Stimulated activated CD4-positive, alpha-beta T cell treated with anti-CD3 and anti-CD28 coated beads, Interleukin-15, amount 100 ng/mL, for 24 hours (primary cell): ENCODE results near the gene ZNF524.

ENCODE experiments used
- DNase-seq: peaks from one replicate; pipeline ENCODE4 v3.0.0-alpha.2; 2020

ZNF524 gene

DNA sequence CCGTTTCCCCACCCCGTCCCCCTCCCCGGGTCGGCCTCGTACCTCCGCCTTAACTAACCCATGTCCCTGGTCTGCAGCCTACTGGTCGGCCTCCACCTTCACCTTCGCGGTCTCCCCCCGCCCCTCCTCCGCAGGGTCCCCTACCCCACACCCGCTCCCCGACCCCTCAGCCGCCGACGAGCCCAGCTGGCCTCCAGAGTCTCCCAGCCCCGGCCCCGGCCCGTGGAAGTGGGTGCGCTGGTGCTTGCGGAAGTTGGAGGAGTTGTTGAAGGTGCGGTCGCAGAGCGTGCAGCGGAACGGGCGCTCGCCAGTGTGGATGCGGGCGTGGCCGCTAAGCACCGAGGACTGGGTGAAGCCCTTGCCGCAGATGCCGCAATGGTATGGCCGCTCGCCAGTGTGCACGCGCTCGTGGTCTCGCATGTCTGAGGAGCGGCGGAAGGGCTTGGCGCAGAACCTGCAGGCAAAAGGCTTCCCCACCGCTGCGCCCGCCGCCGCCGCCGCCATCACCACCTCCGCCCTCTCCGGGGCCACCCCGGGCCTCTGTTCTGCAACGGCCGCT is 21.7 kb downstream of the ZNF524 start:
- DNase-seq = no peak

- DNase-seq = no peak
These were observed 22.3 kb downstream of the ZNF524 start for GRCh38 chr19:55622242-55622969.

DNA sequence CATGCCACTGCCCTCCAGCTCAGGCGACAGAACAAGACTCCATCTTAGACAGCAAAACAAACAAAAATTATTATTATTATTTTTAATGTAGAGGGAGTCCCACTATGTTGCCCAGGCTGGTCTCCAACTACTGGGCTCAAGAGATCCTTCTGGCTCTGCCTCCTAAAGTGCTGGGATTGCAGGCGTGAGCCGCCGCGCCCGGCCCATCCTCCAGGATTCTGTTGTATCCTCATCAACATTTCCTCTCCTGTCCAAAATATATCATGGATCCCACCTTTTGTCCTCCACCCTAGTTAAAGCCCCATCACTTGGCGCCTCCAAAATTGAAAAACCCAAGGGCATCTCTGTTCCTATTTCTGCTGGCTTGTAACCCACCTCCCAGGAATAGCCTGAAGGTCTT is 23.0 kb downstream of the ZNF524 start:
- no peak for DNase-seq

- no peak for DNase-seq
These were observed 23.5 kb downstream of the ZNF524 start for GRCh38 chr19:55623561-55623960.

- peak; percentile 95 for DNase-seq
These were observed 24.3 kb downstream of the ZNF524 start, which contains the start of gene ZNF784 for GRCh38 chr19:55624109-55625003. Gene ZNF784, minus strand, starts transcription at chr19:55624566. Its CDS starts 5 bp downstream, at chr19:55624561.

- DNase-seq = no peak
These were observed 24.9 kb downstream of the ZNF524 start for GRCh38 chr19:55625004-55625326.

DNA sequence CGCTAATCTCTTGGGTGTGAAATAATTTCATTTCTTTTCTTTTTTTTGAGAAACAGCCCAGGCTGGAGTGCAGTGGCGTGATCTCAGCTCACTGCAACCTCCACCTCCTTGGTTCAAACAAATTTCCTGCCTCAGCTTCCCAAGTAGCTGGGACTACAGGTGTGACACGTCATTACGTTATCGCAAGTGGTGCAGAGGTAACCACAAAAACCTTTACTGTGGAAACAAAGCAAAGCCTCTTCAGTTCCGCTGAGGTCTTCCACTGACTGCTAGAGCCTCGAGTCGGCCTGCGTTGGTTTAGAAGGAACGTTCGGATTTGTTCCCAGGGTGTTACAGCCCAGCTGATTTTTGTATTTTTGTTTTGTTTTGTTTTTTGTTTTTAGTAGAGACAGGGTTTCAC is 26.3 kb downstream of the ZNF524 start:
- peak; percentile 69 for DNase-seq

DNA sequence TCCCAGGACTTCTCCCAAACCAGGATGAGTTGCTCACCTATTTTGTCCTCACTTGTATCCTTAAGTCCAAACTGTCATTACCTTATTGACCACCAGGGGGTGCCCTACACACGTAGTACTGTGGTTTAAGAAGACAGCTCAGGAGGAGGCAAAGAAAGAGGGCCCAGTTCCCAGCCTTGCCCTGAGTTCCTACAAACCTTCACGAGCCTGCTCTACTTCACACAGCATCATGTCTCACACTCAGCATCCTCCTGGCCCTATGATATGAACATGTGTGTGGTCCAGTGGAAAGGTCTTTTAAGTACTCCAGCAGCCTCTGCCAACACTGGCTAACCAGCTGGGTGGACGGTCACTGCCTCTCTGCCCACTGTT is 32.4 kb downstream of the ZNF524 start:
- peak; percentile 92 for DNase-seq

GRCh38 chr19:55633861-55634260 is 33.8 kb downstream of the ZNF524 start:
- no peak for DNase-seq

GRCh38 chr19:55635334-55635717 is 35.2 kb downstream of the ZNF524 start:
- DNase-seq = no peak

GRCh38 chr19:55635856-55636440 is 35.9 kb downstream of the ZNF524 start:
- DNase-seq = no peak

GRCh38 chr19:55636723-55637122 is 36.6 kb downstream of the ZNF524 start:
- DNase-seq = no peak

- DNase-seq = no peak
These were observed 37.4 kb downstream of the ZNF524 start for GRCh38 chr19:55637534-55637933.

GRCh38 chr19:55638864-55639359 is 38.8 kb downstream of the ZNF524 start:
- peak; percentile 75 for DNase-seq

GRCh38 chr19:55640043-55640576 is 40.0 kb downstream of the ZNF524 start:
- DNase-seq = peak; percentile 79

GRCh38 chr19:55640577-55641425 is 40.7 kb downstream of the ZNF524 start, which contains the start of gene ZNF580:
Gene ZNF580, plus strand, starts transcription at chr19:55641002. Its CDS starts 1,507 bp downstream, at chr19:55642509.
- DNase-seq = peak; percentile 82

DNA sequence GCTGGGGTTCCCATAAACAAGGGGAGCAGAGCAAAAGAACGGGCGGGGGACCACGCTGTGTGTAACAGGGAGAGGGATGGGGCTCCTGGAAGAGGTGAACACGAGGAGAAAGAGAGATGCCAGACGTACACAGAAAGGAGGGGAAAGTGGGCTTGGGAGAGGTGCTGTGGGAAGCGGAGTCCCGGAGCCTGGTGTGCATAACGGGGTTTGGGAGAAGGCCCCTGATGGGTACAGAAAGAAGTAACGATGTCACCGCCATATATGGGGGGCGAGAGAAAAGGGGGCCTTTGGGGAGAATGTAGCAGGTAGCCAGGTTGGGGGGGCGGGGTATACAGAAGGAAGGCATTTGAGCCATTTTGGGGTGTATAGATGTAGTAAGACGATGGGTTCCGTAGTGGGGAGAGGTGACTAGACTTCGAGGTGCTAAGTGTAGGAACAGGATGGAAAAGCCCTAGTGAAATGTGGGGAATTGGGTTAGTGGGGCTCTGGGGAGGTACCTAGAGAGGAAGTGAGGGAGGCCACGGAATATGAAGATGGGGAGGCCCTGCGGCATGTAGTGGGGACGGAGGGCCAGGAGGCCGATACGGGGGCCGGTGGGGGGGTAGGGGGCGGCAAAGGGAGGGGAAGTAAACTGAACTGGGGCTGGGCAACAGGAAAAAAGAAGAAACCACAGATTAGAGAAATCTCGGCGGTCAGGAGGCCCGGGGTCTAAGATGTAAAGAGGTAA is 41.5 kb downstream of the ZNF524 start:
- peak; percentile 60 for DNase-seq

- DNase-seq = peak; percentile 64
These were observed 42.3 kb downstream of the ZNF524 start for GRCh38 chr19:55642153-55643002.

DNA sequence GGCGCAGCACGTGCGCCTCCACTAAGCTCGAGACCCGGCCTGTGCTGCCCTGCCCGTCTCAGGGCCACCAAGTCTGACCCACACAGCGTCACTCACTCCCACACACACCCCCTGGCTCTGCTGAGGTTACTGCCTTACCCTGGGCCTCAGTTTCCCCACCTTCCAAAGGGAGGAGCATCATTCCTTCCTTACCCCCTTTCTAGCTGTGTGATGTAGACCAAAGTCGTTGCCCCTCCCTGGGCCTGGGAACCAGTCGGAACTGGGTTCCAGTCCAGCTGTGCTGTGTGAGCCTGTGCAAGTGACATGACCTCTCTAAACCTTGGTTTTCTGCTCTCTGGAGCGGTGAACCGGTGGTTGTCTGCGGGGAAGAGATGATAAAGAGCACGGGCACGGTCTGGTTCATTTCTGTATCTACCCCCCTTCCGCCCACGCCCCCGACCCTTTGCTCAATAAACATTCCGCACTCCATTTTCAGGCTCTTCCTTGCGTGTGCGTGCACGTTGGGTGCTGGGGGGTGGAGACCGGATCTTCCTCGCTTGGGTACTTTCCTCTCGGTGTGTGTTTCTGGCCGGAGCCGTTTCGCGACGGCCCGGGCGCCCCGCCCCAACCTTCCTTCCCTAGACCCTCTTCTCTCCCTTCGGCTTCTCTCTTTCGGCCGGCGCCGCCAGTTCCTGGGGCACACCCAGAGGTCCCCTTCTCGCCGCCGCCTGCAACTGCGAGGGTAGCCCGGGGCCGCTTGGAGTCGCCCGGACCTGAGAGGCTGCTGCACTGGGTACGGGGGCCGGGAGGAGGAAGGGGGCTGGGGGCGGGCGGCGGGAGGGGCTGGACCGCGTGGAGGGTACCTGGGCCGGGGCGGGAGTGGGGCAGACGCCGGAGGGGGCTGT is 43.2 kb downstream of the ZNF524 start, which contains the start of gene ZNF581:
TSS of gene ZNF581 (plus strand) at position 647 of the 884 bp plus-strand sequence. CDS start 923 bp downstream, outside the sequence.
- DNase-seq = peak; percentile 89
